PC-9 (cell line): ENCODE measurements around the gene C7.

Source experiments
- CTCF ChIP-seq: fragments of 200-600 bp; sonication (generic); conservative IDR thresholded peaks from 2 replicates; pipeline ENCODE4 v1.6.1; 2017; ENCODE audit warnings: mixed run types, antibody characterized with exemption, mild to moderate bottlenecking, moderate library complexity
- EZH2 ChIP-seq: fragments of 200-600 bp; sonication (generic); IDR thresholded peaks from 2 replicates; pipeline ENCODE4 v1.8.0; 2017; ENCODE audit warnings: antibody characterized with exemption, low read depth

- TF ChIP-seq CTCF (no peak), EZH2 (no peak)
These were observed 35.9 kb upstream of the C7 start for GRCh38 chr5:40873286-40873880.
